B cell (primary cell): ENCODE results near the gene KYNU. TPM values are rescaled to one million over a fixed set of nuclear protein-coding genes. Genes with fewer than 3 reads are reported as not detected.
A peak's percentile ranks its signal among the peaks of the same experiment; 100 is the strongest.
"Not testable (repeated sequence)": the region's sequence is repeated elsewhere in the genome, so short reads cannot be mapped to it uniquely, and the experiment has no call there.

Source experiments
- ATAC-seq: fragments of 200-7000 bp; cut with Tn5 transposase; one replicate; pipeline ENCODE4 v1.10.0; 2021; ENCODE audit warnings: low read depth, mild to moderate bottlenecking, moderate number of reproducible peaks, moderate library complexity
- CTCF ChIA-PET: fragments of 350-600 bp; sonication (Branson Sonifier 250); formaldehyde crosslinking; loops from one replicate; lab custom pipeline; 2021; ENCODE audit warnings: antibody characterized with exemption, inconsistent platforms; lab: Charles Lee
- POLR2A ChIA-PET: fragments of 350-600 bp; sonication (Branson Sonifier 250); formaldehyde crosslinking; loops from one replicate; lab custom pipeline; 2021; ENCODE audit warnings: antibody characterized with exemption; lab: Charles Lee
- DNase-seq: peaks from one replicate; pipeline ENCODE4 v3.0.0; 2013
- H2AFZ ChIP-seq: 2 replicates; pipeline ENCODE4 v1.6.1; 2012; ENCODE audit warnings: mild to moderate bottlenecking, low read depth, low read length; ENCODE audit not compliant: insufficient read depth, poor library complexity, severe bottlenecking
- H3K27ac ChIP-seq, 2 donors: 1 replicate in 1 of 2; 2 replicates in 1 of 2; pipeline ENCODE4 v1.5.1; 2012 to 2013; ENCODE audit warnings: low read length in 2 of 2, mild to moderate bottlenecking in 2 of 2, moderate library complexity in 1 of 2
- H3K27me3 ChIP-seq, 4 experiments: fragments of 200-600 bp in 1 of 4; sonication (generic) in 1 of 4; replicated peaks in 1 of 4; 1 replicate in 2 of 4; 2 replicates in 2 of 4; pipeline versions ENCODE4 v1.6.1 to v1.7.0; 2013 to 2016; ENCODE audit warnings: low read length in 3 of 4, mild to moderate bottlenecking in 2 of 4, mixed read lengths in 1 of 4, moderate library complexity in 1 of 4; ENCODE audit not compliant: insufficient read depth in 4 of 4, control insufficient read depth in 3 of 4; ENCODE audit errors: control extremely low read depth in 1 of 4
- H3K36me3 ChIP-seq, 2 experiments: replicated peaks in 1 of 2; 1 replicate in 1 of 2; 2 replicates in 1 of 2; pipeline versions ENCODE4 v1.6.1 to v1.7.1; 2013; ENCODE audit warnings: low read length in 1 of 2; ENCODE audit not compliant: insufficient read depth in 2 of 2, control insufficient read depth in 1 of 2; ENCODE audit errors: control extremely low read depth in 1 of 2, extremely low read depth in 1 of 2
- H3K4me1 ChIP-seq, 2 donors: fragments of 200-600 bp in 1 of 2; sonication (generic) in 1 of 2; 1 replicate in 1 of 2; 2 replicates in 1 of 2; pipeline versions ENCODE4 v1.5.1 to v1.6.1; 2013 to 2017; ENCODE audit warnings: low read length in 2 of 2; ENCODE audit not compliant: control insufficient read depth in 2 of 2, insufficient read depth in 2 of 2
- H3K4me2 ChIP-seq: replicated peaks from 2 replicates; pipeline ENCODE3; 2012; ENCODE audit warnings: mild to moderate bottlenecking, low read depth, low read length; ENCODE audit not compliant: poor library complexity, severe bottlenecking
- H3K4me3 ChIP-seq, 5 experiments: fragments of 200-600 bp in 1 of 5; sonication (generic) in 1 of 5; 1 replicate in 3 of 5; 2 replicates in 2 of 5; pipeline versions ENCODE4 v1.5.1 to v1.7.0; 2011 to 2016; ENCODE audit warnings: low read length in 4 of 5, mild to moderate bottlenecking in 4 of 5, low read depth in 2 of 5, control low read depth in 1 of 5, moderate library complexity in 1 of 5; ENCODE audit not compliant: insufficient read depth in 1 of 5; ENCODE audit errors: control extremely low read depth in 1 of 5, extremely low read depth in 1 of 5
- H3K79me2 ChIP-seq: fragments of 200-600 bp; sonication (generic); one replicate; pipeline ENCODE4 v1.6.0; 2016; ENCODE audit warnings: low read length; ENCODE audit not compliant: control insufficient read depth, insufficient read depth
- H3K9ac ChIP-seq: fragments of 200-600 bp; sonication (generic); 2 replicates; pipeline ENCODE4 v1.6.1; 2017; ENCODE audit warnings: mild to moderate bottlenecking, low read length, moderate library complexity
- H3K9me3 ChIP-seq, 3 donors: one replicate each; pipeline versions ENCODE4 v1.6.1 to v1.7.1; 2013; ENCODE audit warnings: low read length in 2 of 3; ENCODE audit not compliant: control insufficient read depth in 2 of 3, insufficient read depth in 1 of 3; ENCODE audit errors: control extremely low read depth in 1 of 3
- H4K20me1 ChIP-seq: 2 replicates; pipeline ENCODE4 v1.6.0; 2012; ENCODE audit warnings: mild to moderate bottlenecking, low read length; ENCODE audit not compliant: insufficient read depth, control insufficient read depth, poor library complexity, severe bottlenecking
- H3K27ac Mint-ChIP-seq: one replicate; pipeline ENCODE4 v1.8.0; 2021; ENCODE audit warnings: mixed read lengths
- H3K27me3 Mint-ChIP-seq: one replicate; pipeline ENCODE4 v1.8.0; 2021; ENCODE audit warnings: mixed read lengths
- H3K4me1 Mint-ChIP-seq: one replicate; pipeline ENCODE4 v1.8.0; 2021; ENCODE audit warnings: mixed read lengths
- H3K4me3 Mint-ChIP-seq: one replicate; pipeline ENCODE4 v1.8.0; 2021; ENCODE audit warnings: mixed read lengths
- H3K9me3 Mint-ChIP-seq: one replicate; pipeline ENCODE4 v1.8.0; 2022; ENCODE audit warnings: mixed read lengths; ENCODE audit not compliant: insufficient read depth
- CTCF ChIP-seq: fragments of 200-600 bp; IDR thresholded peaks from one replicate; pipeline ENCODE4 v1.8.0; 2022; ENCODE audit warnings: antibody characterized with exemption, mild to moderate bottlenecking
- EZH2 ChIP-seq: IDR thresholded peaks from 2 replicates; pipeline ENCODE4 v1.6.1; 2012; ENCODE audit warnings: borderline replicate concordance, low read depth, mild to moderate bottlenecking, moderate library complexity, low read length; ENCODE audit not compliant: insufficient read depth, poor library complexity, severe bottlenecking
- WGBS: methylation state at CpG from one replicate; pipeline ENCODE4 v1.1.5; 2013; ENCODE audit warnings: missing lambda C conversion rate; ENCODE audit not compliant: insufficient coverage; 5-methylcytosine and 5-hydroxymethylcytosine counted together
- intact Hi-C: fragments of 100-400 bp; cut with micrococcal nuclease; formaldehyde crosslinking; loops from one replicate; pipeline ENCODE4 v1.10.0; 2022
- polyA plus RNA-seq: library from polyadenylated mRNA; depleted of rRNA; stranded (reverse); fragments of >200 nt; gene quantifications from 2 replicates; pipeline ENCODE4 v1.2.3, GENCODE V29; 2012
- total RNA-seq, 2 donors: library from RNA; stranded (reverse); fragments of 120-200 nt in 1 of 2; gene quantifications; 1 replicate in 1 of 2; 2 replicates in 1 of 2; pipeline versions ENCODE4 v1.2.3 to v1.2.4, GENCODE V29; 2013 to 2022

Gene KYNU
- total and polyA plus RNA-seq, 2 donors (not counting 1 experiment from before 2014, with no cell fraction given): 14.5 to 46.2 TPM

- TF ChIP-seq EZH2 (no peak), CTCF (no peak)
- ChIA-PET POLR2A (no interaction called here), CTCF (interaction anchor here (1.0 to 2.0 kb wide), 5 partner anchors 11 to 213 kb away, joined by 3 to 5 read pairs (median 5); no protein-coding TSS in a partner anchor)
- no peak overlapping the region for H3K4me2 ChIP-seq
- no peak overlapping the region for H3K9ac ChIP-seq
- no peaks in the 10 kb centered on the region for H4K20me1 ChIP-seq
- peaks cover 0 to 11% (median 8%) of the 10 kb centered on the region in 3 donors for H3K9me3 ChIP-seq
- ATAC-seq: no peak
- no peak for DNase-seq
- H3K27me3 ChIP-seq: no peaks in the 10 kb centered on the region
- Mint-ChIP-seq H3K4me1 (peaks cover 21% of the 10 kb centered on the region), H3K9me3 (peaks cover 4% of the 10 kb centered on the region), H3K27me3 (no peaks in the 10 kb centered on the region), H3K4me3 (no peak overlapping the region), H3K27ac (no peak overlapping the region)
- WGBS: no CpG with 5 or more reads among the region's 4 CpGs
- no peak overlapping the region for H3K27ac ChIP-seq
- no peaks in the 10 kb centered on the region for H3K79me2 ChIP-seq
- H2AFZ ChIP-seq: no peak overlapping the region
- peaks cover 3 to 4% of the 10 kb centered on the region in 2 donors for H3K4me1 ChIP-seq
- no peaks in the 10 kb centered on the region for H3K36me3 ChIP-seq
- peak overlapping the region in 1 of 5 experiments; percentile 44 for H3K4me3 ChIP-seq
- intact Hi-C loops: no loop called here
Observed at GRCh38 chr2:143071185-143071876, 193.9 kb downstream of the KYNU start.

- ATAC-seq, H4K20me1 ChIP-seq, H3K4me3 Mint-ChIP-seq, H3K9me3 Mint-ChIP-seq, H3K27ac ChIP-seq, POLR2A ChIA-PET, H3K4me3 ChIP-seq, H2AFZ ChIP-seq, H3K36me3 ChIP-seq, H3K9ac ChIP-seq, H3K27me3 ChIP-seq, H3K4me1 ChIP-seq, H3K79me2 ChIP-seq, H3K27ac Mint-ChIP-seq, H3K4me2 ChIP-seq, DNase-seq, H3K27me3 Mint-ChIP-seq, intact Hi-C loops: not testable (repeated sequence)
- H3K4me1 Mint-ChIP-seq: peaks cover 10% of the 10 kb centered on the region
- H3K9me3 ChIP-seq: peaks cover 0 to 11% (median 8%) of the 10 kb centered on the region in 3 donors
- CTCF ChIA-PET: interaction anchor here (1.6 kb wide), 1 partner anchor 184 kb away, joined by 4 read pairs; no protein-coding TSS in a partner anchor
- WGBS: 90% methylated on average over 2 of the region's 2 CpGs
Observed at GRCh38 chr2:143074913-143075312, 197.4 kb downstream of the KYNU start.
